ENCODE results near the gene P4HB. TPM values are rescaled to one million over a fixed set of nuclear protein-coding genes. Genes with fewer than 3 reads are reported as not detected.

The P4HB gene
- total RNA-seq, 3 donors from 2014 or later: 354 to 727 (median 491) TPM

DNA sequence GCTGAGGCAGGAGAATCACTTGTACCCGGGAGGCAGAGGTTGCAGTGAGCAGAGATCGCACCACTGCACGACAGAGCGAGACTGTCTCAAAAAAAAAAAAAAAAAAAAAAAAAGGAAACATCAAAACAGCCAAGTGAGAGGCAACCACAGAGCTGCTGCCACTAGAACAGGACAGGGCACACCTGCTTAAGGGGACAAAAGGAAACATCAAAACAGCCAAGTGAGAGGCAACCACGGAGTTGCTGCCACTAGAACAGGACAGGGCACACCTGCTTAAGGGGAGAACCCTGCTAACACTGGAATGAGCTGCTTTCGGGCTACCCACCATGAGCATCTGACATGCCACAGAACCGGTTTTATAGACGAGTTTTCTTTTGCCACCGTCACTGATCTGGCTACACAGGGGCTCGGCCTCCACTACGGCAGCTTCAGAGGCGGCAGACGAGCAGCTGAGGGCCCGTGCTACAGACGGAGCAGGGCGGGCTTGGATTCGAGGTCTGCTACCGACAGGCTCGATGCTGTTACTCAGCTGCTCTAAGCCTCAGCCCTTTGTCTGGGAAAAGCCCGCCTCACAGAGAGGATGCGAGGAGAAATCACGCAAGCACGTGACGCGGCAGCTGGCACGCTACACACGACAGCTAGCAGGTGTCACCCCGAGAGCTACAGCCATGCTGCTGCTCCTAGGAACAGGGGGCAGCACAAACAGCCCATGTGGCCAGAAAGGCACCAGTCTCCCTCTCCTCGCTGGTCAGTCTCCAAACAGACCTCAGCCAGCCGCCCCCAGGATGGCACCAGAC lies 2.0 kb downstream of the P4HB start:
- TF ChIP-seq, protein P1, sequence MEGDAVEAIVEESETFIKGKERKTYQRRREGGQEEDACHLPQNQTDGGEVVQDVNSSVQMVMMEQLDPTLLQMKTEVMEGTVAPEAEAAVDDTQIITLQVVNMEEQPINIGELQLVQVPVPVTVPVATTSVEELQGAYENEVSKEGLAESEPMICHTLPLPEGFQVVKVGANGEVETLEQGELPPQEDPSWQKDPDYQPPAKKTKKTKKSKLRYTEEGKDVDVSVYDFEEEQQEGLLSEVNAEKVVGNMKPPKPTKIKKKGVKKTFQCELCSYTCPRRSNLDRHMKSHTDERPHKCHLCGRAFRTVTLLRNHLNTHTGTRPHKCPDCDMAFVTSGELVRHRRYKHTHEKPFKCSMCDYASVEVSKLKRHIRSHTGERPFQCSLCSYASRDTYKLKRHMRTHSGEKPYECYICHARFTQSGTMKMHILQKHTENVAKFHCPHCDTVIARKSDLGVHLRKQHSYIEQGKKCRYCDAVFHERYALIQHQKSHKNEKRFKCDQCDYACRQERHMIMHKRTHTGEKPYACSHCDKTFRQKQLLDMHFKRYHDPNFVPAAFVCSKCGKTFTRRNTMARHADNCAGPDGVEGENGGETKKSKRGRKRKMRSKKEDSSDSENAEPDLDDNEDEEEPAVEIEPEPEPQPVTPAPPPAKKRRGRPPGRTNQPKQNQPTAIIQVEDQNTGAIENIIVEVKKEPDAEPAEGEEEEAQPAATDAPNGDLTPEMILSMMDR (IDR thresholded peaks at IDR 0.05): no peak
- ATAC-seq: no peak
- intact Hi-C loops (cut with DNase I, micrococcal nuclease): no loop called here
- Histone ChIP-seq H3K9me3 (no peaks in the 10 kb centered on the region), H3K36me3 (ENCODE audit: low read depth) (peaks cover 8% of the 10 kb centered on the region), H3K4me3 (no peak overlapping the region), H3K4me1 (ENCODE audit: low read depth) (peaks cover 46% of the 10 kb centered on the region)
- no peak for DNase-seq

DNA sequence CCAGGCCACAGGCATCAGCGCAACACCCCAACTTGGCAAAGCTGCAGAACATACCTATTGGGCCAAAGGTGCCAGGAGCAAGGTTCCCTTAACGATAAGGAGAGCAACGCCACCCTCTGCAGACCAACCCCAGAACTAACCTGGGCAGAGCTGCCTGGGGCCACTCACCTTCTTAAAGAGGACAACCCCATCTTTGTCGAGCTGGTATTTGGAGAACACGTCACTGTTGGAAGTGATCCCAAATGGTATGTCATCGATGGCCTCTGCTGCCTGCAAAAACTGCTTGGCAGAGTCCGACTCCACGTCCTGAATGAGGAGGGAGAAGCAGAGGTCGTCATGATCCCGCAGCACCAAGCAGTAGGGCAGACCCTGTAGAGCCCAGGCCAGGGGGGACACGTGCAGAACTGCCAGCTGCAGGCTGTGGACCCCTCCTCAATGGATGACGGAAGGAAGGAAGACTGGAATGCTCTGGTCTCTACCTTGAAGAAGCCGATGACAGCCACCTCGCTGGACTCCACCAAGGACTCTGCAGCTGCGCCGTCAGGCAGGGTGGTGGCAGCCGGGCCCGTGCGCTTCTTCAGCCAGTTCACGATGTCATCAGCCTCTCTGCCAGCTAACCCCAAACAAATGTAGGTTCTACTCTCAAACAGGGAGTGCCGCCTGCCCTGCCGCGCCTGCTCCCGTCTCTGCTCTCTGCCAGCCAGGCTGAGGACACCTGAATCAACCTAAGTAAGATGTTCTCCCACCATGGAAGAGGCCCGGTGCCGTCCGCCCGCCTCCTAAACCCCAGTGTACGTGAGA lies 5.2 kb downstream of the P4HB start:
- Histone ChIP-seq H3K9me3 (no peaks in the 10 kb centered on the region), H3K4me3 (no peak overlapping the region), H3K4me1 (ENCODE audit: low read depth) (peaks cover 31% of the 10 kb centered on the region), H3K36me3 (ENCODE audit: low read depth) (peaks cover 19% of the 10 kb centered on the region)
- no peak for DNase-seq
- intact Hi-C loops (cut with DNase I, micrococcal nuclease): no loop called here
- TF ChIP-seq, protein P1 (IDR thresholded peaks at IDR 0.05): no peak
- ATAC-seq: no peak

DNA sequence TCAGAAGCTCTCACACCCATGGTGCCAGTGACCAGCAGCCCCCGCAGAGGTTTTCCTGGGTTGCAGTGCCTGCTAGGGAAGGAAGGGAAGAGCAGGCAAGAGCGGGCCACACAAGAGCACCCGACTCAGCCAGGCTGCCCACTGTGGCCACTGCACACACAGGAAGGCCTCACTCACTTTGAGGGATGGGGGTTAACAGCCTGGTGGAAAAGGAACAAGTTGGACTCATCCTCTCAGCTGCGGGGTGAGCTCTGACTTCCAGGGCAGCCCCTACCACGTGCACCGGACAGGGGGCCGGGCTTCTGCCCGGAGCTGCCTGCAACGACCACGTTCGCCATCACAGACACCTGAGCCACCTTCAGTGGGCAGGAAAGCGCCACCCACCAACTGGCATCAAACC lies 8.1 kb downstream of the P4HB start:
- Histone ChIP-seq H3K4me3 (no peak overlapping the region), H3K9me3 (no peaks in the 10 kb centered on the region), H3K4me1 (ENCODE audit: low read depth) (peaks cover 7% of the 10 kb centered on the region), H3K36me3 (ENCODE audit: low read depth) (peaks cover 19% of the 10 kb centered on the region)
- ATAC-seq (no peak), DNase-seq (no peak)
- intact Hi-C loops (cut with DNase I, micrococcal nuclease): no loop called here
- TF ChIP-seq, protein P1 (IDR thresholded peaks at IDR 0.05): no peak

DNA sequence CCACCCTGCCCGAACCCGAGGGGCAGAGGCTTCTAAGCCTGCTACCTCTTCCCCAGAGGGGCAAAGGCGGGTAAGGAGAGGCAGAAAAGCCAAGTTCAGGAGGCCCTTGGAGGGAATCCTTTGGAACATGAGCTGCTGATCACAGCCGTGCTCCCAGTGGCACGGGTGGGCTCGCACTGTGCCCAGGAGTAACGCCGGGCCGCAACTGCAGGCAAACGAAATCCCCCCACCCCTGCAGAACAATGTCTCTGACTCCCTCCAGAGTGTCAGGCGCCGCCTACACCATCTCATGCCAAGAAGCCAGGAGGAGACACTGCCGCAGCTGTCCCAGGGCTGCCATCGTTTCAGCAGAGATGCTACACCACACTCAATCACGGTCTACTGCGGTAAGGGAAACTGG lies 8.9 kb downstream of the P4HB start:
- peaks cover 19% of the 10 kb centered on the region for H3K36me3 ChIP-seq (ENCODE audit: low read depth)
- no peak overlapping the region for H3K4me3 ChIP-seq
- ATAC-seq (no peak), DNase-seq (no peak)
- peaks cover 2% of the 10 kb centered on the region for H3K4me1 ChIP-seq (ENCODE audit: low read depth)
- no peaks in the 10 kb centered on the region for H3K9me3 ChIP-seq
- TF ChIP-seq, protein P1 (IDR thresholded peaks at IDR 0.05): no peak
- intact Hi-C loops (cut with DNase I, micrococcal nuclease): no loop called here

DNA sequence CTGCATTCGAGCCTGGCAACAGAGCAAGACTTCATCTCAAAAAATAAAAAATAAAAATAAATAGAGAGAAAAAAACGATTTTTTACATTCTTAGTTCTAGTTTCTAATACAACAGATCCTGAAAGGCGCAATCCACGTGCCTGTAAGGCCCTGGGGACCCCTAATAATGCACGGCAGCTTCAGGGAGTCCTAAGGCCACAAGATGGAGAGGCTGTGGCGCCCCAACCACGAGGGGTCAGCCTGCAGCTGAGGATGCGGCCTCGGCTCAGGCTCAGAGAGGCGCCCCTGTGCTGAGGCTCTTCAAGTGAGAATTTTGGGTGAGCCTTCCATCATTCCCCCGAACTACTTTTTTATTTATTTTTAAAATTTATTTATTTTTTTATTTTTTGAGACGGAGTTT lies 10.9 kb downstream of the P4HB start:
- H3K4me3 ChIP-seq: no peak overlapping the region
- TF ChIP-seq, protein P1 (IDR thresholded peaks at IDR 0.05): no peak
- no peaks in the 10 kb centered on the region for H3K9me3 ChIP-seq
- H3K36me3 ChIP-seq (ENCODE audit: low read depth): peaks cover 23% of the 10 kb centered on the region
- intact Hi-C loops (cut with DNase I, micrococcal nuclease): no loop called here
- no peak for ATAC-seq
- H3K4me1 ChIP-seq (ENCODE audit: low read depth): no peaks in the 10 kb centered on the region
- DNase-seq: no peak
